ENCODE data around the gene HRK.

HRK gene

DNA sequence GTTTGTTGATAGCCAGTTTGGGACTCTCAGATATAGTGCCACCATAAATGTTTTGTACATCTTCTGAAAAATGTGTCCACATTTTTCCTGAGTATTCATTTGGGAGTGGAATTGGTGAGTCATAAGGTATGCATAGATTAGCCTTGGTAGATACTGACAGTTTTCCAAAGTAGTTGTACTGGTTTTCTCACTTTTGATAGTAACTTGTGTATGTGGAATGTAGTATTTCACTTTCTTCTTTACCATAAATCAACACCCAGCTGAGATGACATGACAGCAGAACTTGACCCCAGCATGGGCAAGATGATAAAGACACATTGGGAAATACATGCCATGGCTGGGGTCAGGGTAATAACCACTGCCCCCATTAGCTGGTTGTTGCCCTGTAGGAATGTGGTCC is 34.9 kb upstream of the HRK start:
- DNase-seq (no peak), ATAC-seq (ENCODE audit: insufficient read depth, low read depth) (no peak)
- peaks cover 50% of the 10 kb centered on the region for H4K20me1 ChIP-seq (ENCODE audit: insufficient read depth, low read length)
- no peak overlapping the region for H2AFZ ChIP-seq (ENCODE audit: low read depth, low read length)
- H3K27ac ChIP-seq (ENCODE audit: low read length), result no peak overlapping the region
- peaks cover 9% of the 10 kb centered on the region; the same call in 1 of the 2 replicates for H3K36me3 ChIP-seq (ENCODE audit: insufficient read depth, low read length)
- TF ChIP-seq EZH2 (IDR thresholded peaks at IDR 0.05; ENCODE audit: borderline replicate concordance, low read depth, low read length, severe bottlenecking), result no peak
- H3K4me3 ChIP-seq (ENCODE audit: low read depth in 1 of 2, low read length in 2 of 2), result no peak overlapping the region
- H3K4me2 ChIP-seq (ENCODE audit: insufficient read depth, low read length), result no peak overlapping the region
- no peaks in the 10 kb centered on the region for H3K27me3 ChIP-seq (ENCODE audit: insufficient read depth, low read length, poor library complexity)
- H3K79me2 ChIP-seq (ENCODE audit: insufficient read depth, low read length), result peaks cover 24% of the 10 kb centered on the region
- no peaks in the 10 kb centered on the region for H3K9me3 ChIP-seq (ENCODE audit: insufficient read depth, low read length, severe bottlenecking)
- H3K9ac ChIP-seq (ENCODE audit: low read depth, low read length), result no peak overlapping the region
- H3K4me1 ChIP-seq (ENCODE audit: insufficient read depth, low read length), result peaks cover 28% of the 10 kb centered on the region

DNA sequence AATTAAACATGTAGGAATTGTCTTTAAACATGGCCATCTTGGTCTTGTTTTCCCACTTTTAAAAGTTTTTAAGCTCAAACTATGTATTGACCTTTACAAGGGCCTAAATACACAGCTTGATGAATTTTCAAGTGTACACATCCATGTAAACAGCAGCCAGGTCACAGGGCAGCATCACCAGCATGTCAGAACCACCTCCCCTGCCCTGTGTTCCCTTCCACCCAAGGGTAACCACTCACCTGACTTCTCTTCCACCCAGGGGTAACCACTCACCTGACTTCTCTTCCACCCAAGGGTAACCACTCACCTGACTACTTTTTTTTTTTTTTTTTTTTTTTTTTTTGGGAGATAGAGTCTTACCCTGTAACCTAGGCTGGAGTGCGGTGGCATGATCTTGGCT is 34.1 kb upstream of the HRK start:
- DNase-seq (no peak), ATAC-seq (ENCODE audit: insufficient read depth, low read depth) (no peak)
- TF ChIP-seq EZH2 (IDR thresholded peaks at IDR 0.05; ENCODE audit: borderline replicate concordance, low read depth, low read length, severe bottlenecking), result no peak
- TF ChIP-seq, protein P1, sequence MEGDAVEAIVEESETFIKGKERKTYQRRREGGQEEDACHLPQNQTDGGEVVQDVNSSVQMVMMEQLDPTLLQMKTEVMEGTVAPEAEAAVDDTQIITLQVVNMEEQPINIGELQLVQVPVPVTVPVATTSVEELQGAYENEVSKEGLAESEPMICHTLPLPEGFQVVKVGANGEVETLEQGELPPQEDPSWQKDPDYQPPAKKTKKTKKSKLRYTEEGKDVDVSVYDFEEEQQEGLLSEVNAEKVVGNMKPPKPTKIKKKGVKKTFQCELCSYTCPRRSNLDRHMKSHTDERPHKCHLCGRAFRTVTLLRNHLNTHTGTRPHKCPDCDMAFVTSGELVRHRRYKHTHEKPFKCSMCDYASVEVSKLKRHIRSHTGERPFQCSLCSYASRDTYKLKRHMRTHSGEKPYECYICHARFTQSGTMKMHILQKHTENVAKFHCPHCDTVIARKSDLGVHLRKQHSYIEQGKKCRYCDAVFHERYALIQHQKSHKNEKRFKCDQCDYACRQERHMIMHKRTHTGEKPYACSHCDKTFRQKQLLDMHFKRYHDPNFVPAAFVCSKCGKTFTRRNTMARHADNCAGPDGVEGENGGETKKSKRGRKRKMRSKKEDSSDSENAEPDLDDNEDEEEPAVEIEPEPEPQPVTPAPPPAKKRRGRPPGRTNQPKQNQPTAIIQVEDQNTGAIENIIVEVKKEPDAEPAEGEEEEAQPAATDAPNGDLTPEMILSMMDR (IDR thresholded peaks at IDR 0.05; ENCODE audit: borderline replicate concordance, extremely low read depth, low read length, poor library complexity, severe bottlenecking), result no peak
- H3K27ac ChIP-seq (ENCODE audit: low read length), result no peak overlapping the region
- no peaks in the 10 kb centered on the region for H3K9me3 ChIP-seq (ENCODE audit: insufficient read depth, low read length, severe bottlenecking)
- no peak overlapping the region for H3K4me2 ChIP-seq (ENCODE audit: insufficient read depth, low read length)
- no peak overlapping the region for H3K9ac ChIP-seq (ENCODE audit: low read depth, low read length)
- peaks cover 9% of the 10 kb centered on the region; the same call in 1 of the 2 replicates for H3K36me3 ChIP-seq (ENCODE audit: insufficient read depth, low read length)
- H3K79me2 ChIP-seq (ENCODE audit: insufficient read depth, low read length), result peaks cover 30% of the 10 kb centered on the region
- no peak overlapping the region for H3K4me3 ChIP-seq (ENCODE audit: low read depth in 1 of 2, low read length in 2 of 2)
- H3K27me3 ChIP-seq (ENCODE audit: insufficient read depth, low read length, poor library complexity), result no peaks in the 10 kb centered on the region
- H2AFZ ChIP-seq (ENCODE audit: low read depth, low read length), result no peak overlapping the region
- H4K20me1 ChIP-seq (ENCODE audit: insufficient read depth, low read length), result peaks cover 42% of the 10 kb centered on the region; the same call in 1 of the 2 replicates
- peaks cover 24% of the 10 kb centered on the region for H3K4me1 ChIP-seq (ENCODE audit: insufficient read depth, low read length)

DNA sequence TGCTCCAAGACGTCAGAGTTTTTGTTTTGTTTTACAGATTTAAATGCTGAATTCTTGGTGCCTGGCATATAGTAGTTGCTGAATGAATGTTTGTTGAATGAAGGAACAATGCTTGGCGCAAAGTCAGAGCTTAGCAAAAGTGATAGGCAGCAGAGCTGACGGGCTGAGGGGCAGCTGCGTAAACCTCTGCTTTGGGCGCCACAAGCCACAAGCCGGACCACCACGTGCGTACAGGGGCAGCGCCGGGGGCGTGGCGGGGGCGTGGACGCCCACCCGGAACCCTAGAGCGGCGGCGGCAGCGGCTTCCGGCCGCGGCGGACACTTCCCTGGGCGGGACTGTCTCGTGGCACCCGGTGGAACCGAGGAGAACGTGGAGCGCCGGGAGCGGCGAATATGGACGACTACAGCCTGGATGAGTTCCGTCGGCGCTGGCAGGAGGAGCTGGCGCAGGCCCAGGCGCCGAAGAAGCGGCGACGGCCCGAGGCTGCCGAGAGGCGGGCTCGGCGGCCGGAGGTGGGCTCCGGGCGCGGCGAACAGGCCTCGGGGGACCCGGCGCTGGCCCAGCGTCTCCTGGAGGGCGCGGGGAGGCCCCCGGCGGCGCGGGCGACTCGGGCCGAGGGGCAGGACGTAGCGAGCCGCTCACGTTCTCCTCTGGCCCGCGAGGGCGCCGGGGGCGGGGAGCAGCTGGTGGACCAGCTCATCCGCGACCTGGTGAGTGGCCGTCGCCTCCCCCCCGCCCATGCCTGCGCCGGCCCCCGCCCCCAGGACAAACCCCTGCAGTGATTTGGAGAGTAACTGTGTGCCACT is 29.6 kb upstream of the HRK start, which contains the start of gene FBXW8:
Gene FBXW8 (plus strand): TSS at position 306 of the 807 bp plus-strand sequence. CDS start 88 bp downstream, at position 394.
- peaks cover 2% of the 10 kb centered on the region for H3K27me3 ChIP-seq (ENCODE audit: insufficient read depth, low read length, poor library complexity)
- peak within 1 kb of the TSS; percentile 36 to 69; a peak in 3 of 4 replicates for H3K4me3 ChIP-seq (ENCODE audit: low read depth in 1 of 2, low read length in 2 of 2)
- peak within 1 kb of the TSS; percentile 61 for H3K27ac ChIP-seq (ENCODE audit: low read length)
- H2AFZ ChIP-seq (ENCODE audit: low read depth, low read length), result peak within 1 kb of the TSS; percentile 78
- peak within 1 kb of the TSS; percentile 88 for H3K4me2 ChIP-seq (ENCODE audit: insufficient read depth, low read length)
- no peaks in the 10 kb centered on the region for H3K9me3 ChIP-seq (ENCODE audit: insufficient read depth, low read length, severe bottlenecking)
- H3K79me2 ChIP-seq (ENCODE audit: insufficient read depth, low read length), result peaks cover 30% of the 10 kb centered on the region
- ATAC-seq (ENCODE audit: insufficient read depth, low read depth) (peak; percentile 93), DNase-seq (peak; percentile 80)
- peaks cover 9% of the 10 kb centered on the region; the same call in 1 of the 2 replicates for H3K36me3 ChIP-seq (ENCODE audit: insufficient read depth, low read length)
- H3K4me1 ChIP-seq (ENCODE audit: insufficient read depth, low read length), result peaks cover 24% of the 10 kb centered on the region
- TF ChIP-seq, protein P1 (IDR thresholded peaks at IDR 0.05; ENCODE audit: borderline replicate concordance, extremely low read depth, low read length, poor library complexity, severe bottlenecking), result no peak
- TF ChIP-seq EZH2 (IDR thresholded peaks at IDR 0.05; ENCODE audit: borderline replicate concordance, low read depth, low read length, severe bottlenecking), result no peak
- H3K9ac ChIP-seq (ENCODE audit: low read depth, low read length), result peak within 1 kb of the TSS; percentile 81
- peaks cover 10% of the 10 kb centered on the region; the same call in 1 of the 2 replicates for H4K20me1 ChIP-seq (ENCODE audit: insufficient read depth, low read length)

DNA sequence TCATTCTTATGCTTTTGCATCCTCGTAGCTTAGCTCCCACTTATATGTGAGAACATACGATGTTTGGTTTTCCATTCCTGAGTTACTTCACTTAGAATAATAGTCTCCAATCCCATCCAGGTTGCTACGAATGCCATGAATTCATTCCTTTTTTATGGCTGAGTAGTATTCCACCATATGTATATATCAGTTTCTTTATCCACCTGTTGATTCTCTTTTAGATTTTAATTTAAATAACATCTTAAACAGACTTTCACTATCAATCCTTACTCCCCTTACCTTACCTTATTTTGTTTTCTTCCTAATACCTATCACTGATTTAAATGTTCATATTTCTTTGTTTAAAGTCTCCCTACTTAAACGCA is 29.0 kb upstream of the HRK start:
- peak overlapping the region; percentile 78 for H2AFZ ChIP-seq (ENCODE audit: low read depth, low read length)
- TF ChIP-seq EZH2 (IDR thresholded peaks at IDR 0.05; ENCODE audit: borderline replicate concordance, low read depth, low read length, severe bottlenecking), result no peak
- TF ChIP-seq, protein P1 (IDR thresholded peaks at IDR 0.05; ENCODE audit: borderline replicate concordance, extremely low read depth, low read length, poor library complexity, severe bottlenecking), result no peak
- DNase-seq, result no peak
- H3K27me3 ChIP-seq (ENCODE audit: insufficient read depth, low read length, poor library complexity), result peaks cover 2% of the 10 kb centered on the region
- H3K27ac ChIP-seq (ENCODE audit: low read length), result peak overlapping the region; percentile 5; the same call in 1 of the 2 replicates
- H4K20me1 ChIP-seq (ENCODE audit: insufficient read depth, low read length), result peaks cover 10% of the 10 kb centered on the region; the same call in 1 of the 2 replicates
- peaks cover 24% of the 10 kb centered on the region for H3K4me1 ChIP-seq (ENCODE audit: insufficient read depth, low read length)
- no peak for ATAC-seq (ENCODE audit: insufficient read depth, low read depth)
- H3K9ac ChIP-seq (ENCODE audit: low read depth, low read length), result peak overlapping the region; percentile 81
- peaks cover 8% of the 10 kb centered on the region; the same call in 1 of the 2 replicates for H3K36me3 ChIP-seq (ENCODE audit: insufficient read depth, low read length)
- peak overlapping the region; percentile 88 for H3K4me2 ChIP-seq (ENCODE audit: insufficient read depth, low read length)
- peak overlapping the region; percentile 36 to 69; a peak in 3 of 4 replicates for H3K4me3 ChIP-seq (ENCODE audit: low read depth in 1 of 2, low read length in 2 of 2)
- H3K9me3 ChIP-seq (ENCODE audit: insufficient read depth, low read length, severe bottlenecking), result no peaks in the 10 kb centered on the region
- peaks cover 30% of the 10 kb centered on the region for H3K79me2 ChIP-seq (ENCODE audit: insufficient read depth, low read length)
